ENCODE measurements around the gene PSMB7. TPM values are rescaled to one million over a fixed set of nuclear protein-coding genes. Genes with fewer than 3 reads are reported as not detected.

Gene PSMB7
- total and polyA plus RNA-seq, 2 of the 8 experiments (the other 6 are each of a cell fraction or from before 2014, with no cell fraction given): 222 to 357 TPM

- Histone ChIP-seq H2BK120ac (replicated peaks; ENCODE audit: low read depth, low read length) (no peak overlapping the region), H3K9ac (replicated peaks in 1 of 4; ENCODE audit: extremely low read depth in 1 of 4, low read depth in 3 of 4, low read length in 3 of 4) (no peak overlapping the region), H3K36me3 (ENCODE audit: control insufficient read depth in 2 of 4, insufficient read depth in 4 of 4, low read length in 3 of 4) (no peaks in the 10 kb centered on the region), H3K4me1 (replicated peaks in 1 of 4; ENCODE audit: control insufficient read depth in 3 of 4, insufficient read depth in 4 of 4, low read length in 3 of 4) (0 out of 7 replicates have a peak, but pooled peaks cover 0 to 2% (median 0%) of the 10 kb centered on the region in 4 experiments), H2AK5ac (ENCODE audit: low read depth, low read length) (no peak overlapping the region), H3K4ac (replicated peaks; ENCODE audit: insufficient read length, low read depth, low read length) (no peak overlapping the region), H3K4me2 (ENCODE audit: insufficient read depth in 1 of 2, low read depth in 2 of 2, low read length in 2 of 2) (no peak overlapping the region), H3K14ac (ENCODE audit: insufficient read length) (no peak overlapping the region), H3K4me3 (ENCODE audit: extremely low read depth in 1 of 4, insufficient read depth in 2 of 4, low read depth in 3 of 4, low read length in 4 of 4) (no peak overlapping the region), H3K23me2 (ENCODE audit: low read depth, low read length) (no peaks in the 10 kb centered on the region), H4K5ac (ENCODE audit: insufficient read length, low read depth, low read length) (no peak overlapping the region), H4K91ac (replicated peaks; ENCODE audit: insufficient read length, low read length) (no peak overlapping the region), H2AFZ (ENCODE audit: low read length) (no peak overlapping the region), H3K27me3 (replicated peaks in 1 of 4; ENCODE audit: control insufficient read depth in 3 of 4, extremely low read depth in 1 of 4, insufficient read depth in 3 of 4, low read length in 3 of 4) (no peaks in the 10 kb centered on the region), H4K8ac (ENCODE audit: extremely low read depth, insufficient read depth, low read length) (no peak overlapping the region), H2BK12ac (ENCODE audit: low read depth, low read length) (no peak overlapping the region), H2BK5ac (ENCODE audit: low read depth, low read length) (no peak overlapping the region; the same call in 1 of the 2 replicates), H2BK20ac (ENCODE audit: low read length) (no peak overlapping the region), H3K27ac (ENCODE audit: low read depth, low read length) (no peak overlapping the region), H3K9me3 (ENCODE audit: insufficient read depth in 2 of 2, low read depth in 1 of 2, low read length in 1 of 2) (no peaks in the 10 kb centered on the region), H3K79me2 (ENCODE audit: control insufficient read depth in 1 of 2, insufficient read depth in 2 of 2, low read length in 2 of 2) (peaks cover 3 to 79% of the 10 kb centered on the region in 2 experiments; a peak in 3 of 4 replicates), H2BK15ac (ENCODE audit: low read length) (no peak overlapping the region), H3K18ac (ENCODE audit: extremely low read depth, low read length) (no peak overlapping the region), H3K23ac (ENCODE audit: insufficient read length) (no peak overlapping the region), H4K20me1 (replicated peaks in 1 of 2; ENCODE audit: control insufficient read depth in 1 of 2, insufficient read depth in 2 of 2, low read length in 2 of 2) (peaks cover 2 to 22% of the 10 kb centered on the region in 2 experiments), H3K79me1 (ENCODE audit: low read depth, low read length) (peaks cover 21% of the 10 kb centered on the region), H3K56ac (replicated peaks; ENCODE audit: insufficient read length, low read depth, low read length) (no peak overlapping the region)
- 91% methylated on average over 8 of the region's 8 CpGs; no CpG with 5 or more reads in 1 of the 2 experiments for WGBS, 2 experiments (ENCODE audit: extremely low coverage in 1 of 2, insufficient coverage in 1 of 2, insufficient read length in 1 of 2, insufficient replicate concordance in 2 of 2, low coverage in 1 of 2, low lambda C conversion rate in 2 of 2, missing lambda C conversion rate in 1 of 2)
- CTCF ChIA-PET (ENCODE audit: partially characterized antibody): interaction anchor here (0.5 to 2.6 kb wide), 5 partner anchors 21 to 1439 kb away, joined by 3 to 12 read pairs (median 3); no protein-coding TSS in a partner anchor
- FAIRE-seq (no peak), DNase-seq (ENCODE audit: low read depth in 1 of 2, low spot score in 2 of 2) (no peak)
- POLR2A ChIA-PET (ENCODE audit: partially characterized antibody): no interaction called here
- TF ChIP-seq GABPA (IDR thresholded peaks at IDR 0.05; ENCODE audit: borderline replicate concordance, insufficient read depth, low read length) (no peak), FOSL1 (IDR thresholded peaks at IDR 0.05; ENCODE audit: insufficient read depth, low read depth, low read length) (no peak), EGR1 (IDR thresholded peaks at IDR 0.05; ENCODE audit: borderline replicate concordance, low read depth, low read length) (no peak), ATF3 (IDR thresholded peaks at IDR 0.05; ENCODE audit: insufficient read depth, low read depth, low read length) (no peak), RXRA (IDR thresholded peaks at IDR 0.05; ENCODE audit: insufficient read depth, low read depth, low read length) (no peak), CHD2 (IDR thresholded peaks at IDR 0.05; ENCODE audit: low read length) (no peak), RAD21 (IDR thresholded peaks at IDR 0.05 in 1 of 2, conservative IDR thresholded peaks at IDR 0.05 in 1 of 2; ENCODE audit: low read depth in 2 of 2, low read length in 2 of 2) (no peak), HDAC2 (IDR thresholded peaks at IDR 0.05; ENCODE audit: borderline replicate concordance in 1 of 2, low read depth in 2 of 2, low read length in 2 of 2) (no peak), YY1 (IDR thresholded peaks at IDR 0.05; ENCODE audit: low read depth, low read length) (no peak), KDM5A (IDR thresholded peaks at IDR 0.05; ENCODE audit: low read length) (no peak), SP2 (IDR thresholded peaks at IDR 0.05; ENCODE audit: low read length) (no peak), NANOG (IDR thresholded peaks at IDR 0.05; ENCODE audit: insufficient read depth, low read depth, low read length, poor library complexity, severe bottlenecking) (no peak), TAF7 (optimal IDR thresholded peaks at IDR 0.05; ENCODE audit: borderline replicate concordance, low read depth, low read length) (no peak)
Measured at GRCh38 chr9:124365036-124365435, 50.2 kb downstream of the PSMB7 start.

Measured in H1 (cell line).